GM20431 (cell line): Measurements from ENCODE around the gene DSG1.
"Not testable (repeated sequence)": the region's sequence is repeated elsewhere in the genome, so short reads cannot be mapped to it uniquely, and the experiment has no call there.

Experiments used
- in situ Hi-C: fragments of 300-500 bp; cut with MseI, MboI; formaldehyde crosslinking; loops from one replicate; pipeline ENCODE4 v1.15.0; 2020; ENCODE audit warnings: low sequenced_read_pairs; ENCODE audit not compliant: unreplicated experiment

The DSG1 gene

DNA sequence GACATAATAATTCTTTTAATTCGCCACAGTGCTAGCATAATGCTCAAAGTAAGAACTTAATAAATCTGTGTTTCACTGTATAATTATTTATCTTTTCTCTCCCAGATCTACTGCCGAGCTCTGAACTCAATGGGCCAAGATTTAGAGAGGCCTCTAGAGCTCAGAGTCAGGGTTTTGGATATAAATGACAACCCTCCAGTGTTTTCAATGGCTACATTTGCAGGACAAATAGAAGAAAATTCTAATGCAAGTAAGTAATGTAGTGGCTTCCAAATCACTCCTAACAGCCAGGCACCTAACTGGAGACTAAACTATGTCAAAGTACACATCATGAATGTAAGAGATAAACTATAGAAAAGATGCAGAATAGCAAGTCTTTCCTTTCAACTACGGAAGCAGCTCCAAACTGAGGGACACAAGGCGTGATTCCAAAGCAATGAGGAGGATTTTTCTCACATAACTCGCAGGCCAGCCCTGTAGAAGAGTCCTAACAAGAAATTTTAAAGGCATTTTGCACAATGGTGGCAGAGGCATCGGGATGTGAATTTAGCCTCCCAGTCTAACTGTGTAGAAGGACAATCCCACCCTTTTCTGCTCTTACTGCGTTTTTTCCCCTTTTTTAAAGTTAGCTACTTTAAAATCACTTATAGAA lies 12.0 kb downstream of the DSG1 start:
- in situ Hi-C loops, result no loop called here

DNA sequence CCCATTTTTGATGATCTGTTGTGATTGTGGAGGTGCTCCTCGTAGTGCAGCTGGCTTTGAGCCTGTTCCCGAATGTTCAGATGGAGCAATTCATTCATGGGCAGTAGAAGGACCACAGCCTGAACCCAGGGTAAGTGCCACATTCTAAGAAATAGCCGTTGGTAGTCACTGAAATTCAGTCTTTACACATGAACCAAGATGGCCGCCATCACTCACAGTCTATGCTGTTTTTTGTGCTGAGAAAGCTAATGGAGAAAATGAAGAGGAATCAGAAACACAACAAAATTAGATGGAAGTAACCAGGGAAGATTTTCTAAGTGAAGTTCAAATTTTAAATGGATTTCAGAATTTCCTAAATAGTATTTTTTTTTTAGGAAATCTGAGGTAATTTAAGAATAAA lies 25.5 kb downstream of the DSG1 start:
- in situ Hi-C loops, result no loop called here

DNA sequence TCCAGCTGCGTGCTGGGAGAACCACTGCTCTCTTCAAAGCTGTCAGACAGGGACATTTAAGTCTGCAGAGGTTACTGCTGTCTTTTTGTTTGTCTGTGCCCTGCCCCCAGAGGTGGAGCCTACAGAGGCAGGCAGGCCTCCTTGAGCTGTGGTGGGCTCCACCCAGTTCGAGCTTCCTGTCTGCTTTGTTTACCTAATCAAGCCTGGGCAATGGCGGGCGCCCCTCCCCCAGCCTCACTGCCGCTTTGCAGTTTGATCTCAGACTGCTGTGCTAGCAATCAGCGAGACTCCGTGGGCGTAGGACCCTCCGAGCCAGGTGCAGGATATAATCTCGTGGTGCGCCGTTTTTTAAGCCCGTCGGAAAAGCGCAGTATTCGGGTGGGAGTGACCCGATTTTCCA lies 35.4 kb downstream of the DSG1 start:
- in situ Hi-C loops, result not testable (repeated sequence)

DNA sequence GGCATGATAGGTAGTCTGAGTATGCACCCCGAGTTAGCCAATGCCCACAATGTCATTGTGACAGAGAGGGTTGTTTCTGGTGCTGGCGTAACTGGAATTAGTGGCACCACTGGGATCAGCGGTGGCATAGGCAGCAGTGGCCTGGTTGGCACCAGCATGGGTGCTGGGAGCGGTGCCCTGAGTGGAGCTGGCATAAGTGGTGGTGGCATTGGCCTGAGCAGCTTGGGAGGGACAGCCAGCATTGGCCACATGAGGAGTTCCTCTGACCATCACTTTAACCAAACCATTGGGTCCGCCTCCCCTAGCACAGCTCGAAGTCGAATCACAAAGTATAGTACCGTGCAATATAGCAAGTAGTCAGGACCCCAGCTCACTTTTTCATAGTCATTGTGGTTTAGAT lies 37.0 kb downstream of the DSG1 start:
- in situ Hi-C loops, result no loop called here

DNA sequence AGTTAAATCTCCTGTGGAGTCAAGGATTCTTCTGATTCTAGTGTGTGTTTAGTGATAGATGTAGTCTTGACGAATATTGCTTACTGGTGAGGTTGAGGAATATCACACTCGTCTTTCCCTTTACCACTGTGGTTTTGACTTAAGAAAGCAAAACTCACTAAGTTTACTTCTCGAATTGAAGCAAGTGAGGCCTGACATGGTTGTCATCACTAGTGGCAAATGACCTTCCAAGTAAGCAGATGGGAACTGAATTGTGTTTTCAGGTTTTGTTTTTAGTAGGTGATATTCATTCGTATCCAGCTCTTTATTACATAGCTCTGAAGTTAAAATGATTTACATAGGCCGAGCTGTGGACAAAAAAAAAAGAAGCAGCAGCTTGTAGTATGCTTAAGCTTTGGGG lies 38.1 kb downstream of the DSG1 start:
- in situ Hi-C loops, result no loop called here

DNA sequence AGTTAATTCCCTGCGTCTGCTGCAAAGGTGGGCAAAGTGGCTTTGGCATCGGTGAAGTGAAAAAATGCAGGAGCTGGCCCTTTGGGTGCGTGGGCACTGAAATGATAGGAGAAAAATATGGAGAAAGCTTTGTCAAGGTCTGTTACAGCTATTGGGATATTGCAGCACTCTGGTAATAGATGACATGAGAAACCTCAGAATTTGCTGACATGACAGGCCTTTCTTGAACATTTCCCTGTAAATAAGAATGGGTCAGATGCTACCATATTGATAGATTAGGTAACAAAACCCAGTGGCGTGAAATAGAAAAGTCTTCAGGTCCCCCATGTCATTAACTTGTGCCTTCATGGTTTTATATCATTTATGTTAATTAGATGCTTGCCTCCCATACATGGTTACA lies 46.2 kb downstream of the DSG1 start:
- in situ Hi-C loops, result no loop called here

DNA sequence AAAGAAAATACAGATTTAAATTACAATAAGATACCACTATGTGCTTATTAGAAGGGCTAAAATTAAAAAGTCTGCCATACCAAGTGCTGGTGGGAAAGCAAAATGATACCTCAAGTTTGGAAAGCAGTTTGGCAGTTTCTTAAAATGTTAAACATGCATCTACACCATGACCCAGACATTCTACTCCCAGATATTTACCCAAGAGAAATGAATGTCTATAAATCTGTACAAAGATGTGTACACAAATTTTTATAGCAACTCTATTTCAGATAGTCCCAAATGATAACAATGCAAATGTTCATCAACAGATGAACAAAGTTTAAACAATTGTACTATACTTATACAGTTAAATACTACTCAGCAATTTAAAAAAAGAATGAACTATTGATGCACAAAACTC lies 51.5 kb downstream of the DSG1 start:
- in situ Hi-C loops, result no loop called here

DNA sequence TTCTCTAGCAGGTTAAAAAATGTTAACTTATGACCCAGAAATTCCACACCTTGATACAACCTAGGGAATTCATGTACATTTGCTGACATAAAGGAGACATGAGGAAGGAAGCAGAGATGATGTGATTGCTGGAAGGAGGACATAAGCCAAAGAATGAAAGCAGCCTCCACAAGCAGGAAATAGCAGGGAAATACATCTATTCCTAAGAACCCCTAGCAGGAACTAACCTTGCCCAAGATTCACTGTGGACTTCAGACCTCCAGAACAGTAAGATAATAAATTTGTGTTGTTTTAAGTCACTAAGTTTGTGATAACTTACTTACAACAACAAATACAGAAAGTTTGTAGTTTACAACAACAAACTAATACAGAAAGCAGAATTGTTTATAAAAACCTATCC lies 54.0 kb downstream of the DSG1 start:
- in situ Hi-C loops, result no loop called here

DNA sequence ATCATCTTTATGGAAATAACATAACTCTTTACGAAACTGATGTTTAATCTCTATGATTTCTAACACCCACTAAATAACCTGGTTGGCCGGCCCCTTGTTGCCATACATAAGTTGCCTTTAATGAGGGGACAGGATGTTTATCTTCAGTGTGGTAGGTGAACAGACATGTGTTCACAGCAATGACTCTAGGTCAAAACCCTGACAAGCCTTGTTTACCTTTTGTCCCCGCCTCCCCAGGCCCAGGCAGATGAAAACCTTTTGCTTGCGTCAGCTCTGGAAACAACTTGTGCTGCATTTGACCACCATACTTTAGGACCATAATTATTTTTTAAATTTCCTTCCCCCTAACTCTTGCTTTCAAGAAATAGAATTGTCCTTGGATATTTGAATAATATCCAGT lies 55.7 kb downstream of the DSG1 start:
- in situ Hi-C loops, result no loop called here

DNA sequence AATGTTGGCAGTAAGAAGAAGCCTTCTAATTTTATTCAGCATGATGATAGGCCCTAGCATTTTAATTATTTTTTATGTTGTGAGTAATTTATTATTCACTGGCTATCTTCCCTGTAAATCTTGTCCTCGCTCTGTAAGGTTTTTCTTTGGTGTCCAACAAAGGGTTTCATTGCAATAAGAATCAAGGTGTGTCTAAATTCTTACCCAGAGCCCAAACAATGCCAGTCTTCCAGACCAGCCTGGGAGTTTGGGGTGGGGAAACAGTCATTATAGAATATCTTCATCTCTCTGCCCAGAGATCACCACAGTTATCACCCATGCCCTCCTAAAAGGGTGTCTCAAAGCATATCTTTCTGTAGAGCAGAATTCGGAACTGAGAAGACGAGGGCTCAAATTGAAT lies 58.5 kb downstream of the DSG1 start, which contains the start of gene DSG4:
TSS of gene DSG4 (plus strand) at position 301 of the 400 bp plus-strand sequence. CDS start 135 bp downstream, outside the sequence.
- in situ Hi-C loops, result no loop called here

DNA sequence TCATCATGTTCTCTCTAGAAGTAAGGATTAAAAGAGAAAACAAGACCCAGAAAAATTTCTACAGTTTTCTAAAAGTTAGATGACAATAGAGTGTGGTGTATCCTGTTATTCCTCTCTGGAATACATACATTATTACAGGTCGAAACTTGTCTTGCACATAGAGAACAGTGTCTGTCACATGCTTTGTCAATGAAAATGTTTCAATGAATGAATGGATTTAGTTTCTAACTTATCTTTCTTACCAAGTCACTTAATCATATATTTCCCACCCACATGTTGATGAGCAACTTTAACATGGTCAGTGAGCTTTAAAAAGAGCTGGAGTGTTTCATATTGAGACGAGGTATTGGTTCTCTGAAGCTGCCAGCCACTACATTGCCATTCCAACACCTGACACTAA lies 63.0 kb downstream of the DSG1 start:
- in situ Hi-C loops, result no loop called here

DNA sequence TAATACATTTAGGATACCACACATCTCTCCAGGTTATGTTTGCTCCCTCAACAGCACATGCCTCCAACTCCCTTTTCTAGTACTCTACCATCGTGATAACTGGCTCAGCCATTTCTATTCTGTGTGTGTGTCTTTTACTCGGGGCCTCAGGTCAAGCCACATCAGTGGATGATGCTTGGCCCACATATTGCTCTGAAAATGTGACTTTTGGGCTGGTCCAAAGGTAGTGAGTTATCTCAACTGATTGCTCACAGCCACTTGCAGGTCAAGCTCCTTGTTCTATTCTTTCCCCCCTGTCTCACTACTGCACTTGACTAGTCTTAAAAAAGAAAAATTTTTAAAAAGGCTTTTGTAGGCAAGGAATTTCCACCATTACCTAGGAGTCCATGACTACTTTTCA lies 64.1 kb downstream of the DSG1 start:
- in situ Hi-C loops, result no loop called here

DNA sequence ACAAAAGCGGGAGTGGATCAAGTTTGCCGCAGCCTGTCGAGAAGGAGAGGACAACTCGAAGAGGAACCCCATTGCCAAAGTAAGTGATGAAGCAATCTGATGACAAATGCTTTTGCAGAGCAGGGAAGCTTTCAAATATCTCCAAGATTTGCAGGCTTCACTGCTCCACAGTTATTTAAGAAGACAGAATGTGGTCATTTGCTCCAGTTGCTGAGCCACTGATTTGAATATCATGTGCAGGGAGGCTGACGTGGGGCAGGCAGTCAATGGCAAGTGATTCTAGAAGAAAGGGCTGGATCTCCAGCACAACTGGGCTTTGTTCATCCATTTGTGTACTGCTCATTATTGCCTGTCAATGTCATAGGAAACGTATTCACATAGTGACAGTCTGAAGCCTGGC lies 68.8 kb downstream of the DSG1 start:
- in situ Hi-C loops, result no loop called here

DNA sequence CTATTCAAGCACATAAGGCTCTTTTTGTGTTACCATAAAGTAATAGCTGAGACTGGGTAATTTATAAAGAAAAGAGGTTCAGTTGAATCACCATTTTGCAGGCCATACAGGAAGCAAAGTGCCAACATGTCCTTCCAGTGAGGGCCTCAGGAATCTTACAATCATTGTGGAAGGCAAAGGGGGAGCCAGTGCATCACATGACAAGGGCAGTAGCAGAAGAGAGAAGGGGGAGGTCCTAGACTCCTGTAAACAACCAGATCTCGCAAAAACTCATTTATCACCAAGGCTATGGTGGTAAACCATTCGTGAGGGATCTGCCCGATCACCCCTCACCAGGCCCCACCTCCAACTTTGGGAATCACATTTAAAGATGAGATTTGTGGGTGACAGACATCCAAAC lies 75.3 kb downstream of the DSG1 start:
- in situ Hi-C loops, result no loop called here

DNA sequence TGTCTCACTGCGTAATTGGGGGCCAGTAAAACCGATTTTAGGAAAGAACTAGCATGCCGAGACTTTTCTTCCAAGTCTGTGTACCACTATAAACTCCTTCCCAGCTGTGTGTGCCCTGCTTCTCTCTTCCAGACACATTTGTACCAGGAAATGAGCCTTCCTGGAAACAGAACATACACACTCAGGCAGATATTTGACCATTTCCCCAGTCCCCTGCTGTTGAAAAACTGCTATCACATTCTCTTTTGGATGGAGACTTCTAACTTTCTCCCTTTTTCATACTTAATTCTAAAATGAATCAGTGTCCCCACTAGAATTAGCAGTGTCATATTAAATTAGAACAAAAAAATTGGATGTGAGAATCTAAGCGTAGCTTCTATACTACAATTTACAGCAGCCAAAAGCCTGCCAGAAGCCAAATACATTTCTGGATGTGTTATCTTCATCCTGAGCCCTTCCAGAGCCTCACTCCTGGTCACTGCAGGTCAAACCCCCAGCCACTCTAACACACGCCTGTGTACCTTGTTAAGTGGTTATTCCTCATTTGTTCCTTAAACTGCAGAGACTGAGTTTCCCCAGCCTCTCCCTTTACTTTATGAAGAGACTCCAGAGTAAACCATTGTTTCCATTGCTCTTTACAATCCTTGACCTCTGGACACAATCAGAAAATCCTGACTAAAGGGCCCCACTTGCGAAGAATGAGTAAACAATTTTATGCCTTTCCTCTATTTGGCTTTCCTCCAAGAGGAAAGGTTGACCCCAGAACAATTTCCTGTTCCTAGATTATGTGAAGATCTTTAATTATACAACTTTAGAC lies 79.0 kb downstream of the DSG1 start:
- in situ Hi-C loops, result no loop called here

DNA sequence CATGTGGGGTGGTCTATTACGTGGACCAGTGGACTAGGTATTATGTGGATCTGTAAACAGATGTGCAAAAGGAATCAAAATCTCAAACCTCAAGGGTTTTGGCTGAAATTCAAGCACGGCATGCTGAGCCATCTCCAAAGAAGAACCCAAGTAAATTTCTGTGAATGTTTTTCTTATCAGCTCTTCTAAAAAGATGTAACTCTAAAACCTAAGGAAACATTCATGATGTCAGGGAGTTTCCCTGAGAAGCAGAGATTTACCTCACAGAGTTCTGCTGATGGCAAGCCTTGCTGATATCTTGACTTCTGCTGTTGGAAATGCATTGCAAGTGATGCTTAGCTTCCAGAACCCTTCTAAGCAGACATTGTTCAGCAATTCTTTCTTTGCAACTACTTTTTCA lies 80.2 kb downstream of the DSG1 start:
- in situ Hi-C loops, result no loop called here

DNA sequence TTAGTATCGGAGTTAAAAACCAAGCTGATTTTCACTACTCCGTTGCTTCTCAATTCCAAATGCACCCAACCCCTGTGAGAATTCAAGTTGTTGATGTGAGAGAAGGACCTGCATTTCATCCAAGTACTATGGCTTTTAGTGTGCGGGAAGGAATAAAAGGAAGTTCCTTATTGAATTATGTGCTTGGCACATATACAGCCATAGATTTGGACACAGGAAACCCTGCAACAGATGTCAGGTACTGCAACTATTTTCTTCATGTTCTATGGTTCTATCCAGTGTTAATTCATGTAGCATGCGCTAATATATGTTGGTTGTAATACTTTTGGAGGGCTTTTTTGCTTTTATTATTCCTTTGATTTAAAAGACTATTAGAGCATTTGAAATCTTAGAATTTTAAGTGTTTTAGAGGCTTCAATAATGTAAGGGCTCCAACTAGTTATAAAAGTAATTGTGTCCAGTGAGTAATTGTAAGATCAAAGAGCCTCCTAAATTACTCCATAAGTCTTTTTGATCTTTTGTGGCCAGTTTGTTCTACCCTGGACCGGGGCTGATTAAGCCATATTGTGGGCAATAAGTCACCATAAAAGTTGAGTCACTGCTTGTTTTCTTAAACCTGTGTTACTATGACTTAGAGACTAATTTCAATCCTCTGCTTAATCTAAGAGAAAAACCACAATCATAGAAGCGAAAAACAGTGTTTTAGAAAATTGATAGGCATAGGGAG lies 81.5 kb downstream of the DSG1 start:
- in situ Hi-C loops, result no loop called here

DNA sequence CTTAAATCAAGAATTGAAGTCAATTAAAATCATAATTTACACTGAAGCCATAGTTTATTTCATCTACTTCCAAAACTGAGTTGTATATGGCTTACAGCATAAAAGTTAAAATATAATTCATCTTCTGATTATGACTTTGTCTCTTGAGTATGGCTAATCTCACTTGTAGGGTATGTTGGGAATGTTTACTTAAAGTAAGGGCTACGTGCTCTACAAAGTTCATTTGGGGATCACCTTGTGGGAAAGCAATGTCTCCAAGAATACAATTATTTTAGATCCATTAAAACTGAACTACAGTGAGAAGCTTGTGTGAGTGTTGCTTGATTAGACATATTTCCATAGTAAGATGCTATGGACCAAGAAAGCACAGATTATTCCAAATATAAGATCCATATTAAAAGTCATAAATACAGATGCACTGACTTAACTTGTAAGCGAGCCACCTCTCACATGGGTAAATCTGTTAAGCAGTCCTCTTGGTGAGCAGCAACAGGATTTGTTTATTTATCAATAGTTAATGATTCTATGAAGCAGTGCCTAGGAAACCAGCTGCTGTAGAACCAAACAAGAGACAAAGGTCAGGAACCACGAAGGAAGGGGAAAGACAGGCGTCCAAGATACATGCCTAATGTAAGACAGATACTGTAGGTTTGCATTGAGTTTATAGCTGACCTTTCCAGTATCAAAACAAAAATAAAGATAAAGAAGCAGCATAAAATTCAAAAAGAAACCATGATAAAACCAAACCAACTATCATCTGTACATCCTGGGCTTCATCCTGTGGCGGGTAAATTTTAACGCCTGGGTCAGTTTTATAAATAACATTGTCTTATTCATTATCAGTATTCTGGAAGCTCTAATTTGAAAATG lies 83.4 kb downstream of the DSG1 start:
- in situ Hi-C loops, result no loop called here

DNA sequence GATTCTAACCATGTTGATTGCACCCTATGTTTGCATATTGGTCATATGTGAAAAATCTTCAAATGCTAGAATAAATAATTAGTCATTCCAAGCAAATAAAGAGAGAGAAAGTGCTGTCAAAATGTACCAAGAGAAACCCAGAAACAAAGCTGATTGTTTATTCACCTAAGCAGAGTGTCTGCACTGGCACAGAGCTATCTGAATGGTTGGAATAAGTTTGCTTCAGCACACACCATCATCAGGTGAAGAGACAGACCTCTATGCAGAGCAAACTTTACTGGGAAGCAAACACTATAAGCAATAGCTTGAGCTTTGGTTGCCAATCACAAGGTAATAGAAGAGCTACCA lies 84.0 kb downstream of the DSG1 start:
- in situ Hi-C loops, result no loop called here

DNA sequence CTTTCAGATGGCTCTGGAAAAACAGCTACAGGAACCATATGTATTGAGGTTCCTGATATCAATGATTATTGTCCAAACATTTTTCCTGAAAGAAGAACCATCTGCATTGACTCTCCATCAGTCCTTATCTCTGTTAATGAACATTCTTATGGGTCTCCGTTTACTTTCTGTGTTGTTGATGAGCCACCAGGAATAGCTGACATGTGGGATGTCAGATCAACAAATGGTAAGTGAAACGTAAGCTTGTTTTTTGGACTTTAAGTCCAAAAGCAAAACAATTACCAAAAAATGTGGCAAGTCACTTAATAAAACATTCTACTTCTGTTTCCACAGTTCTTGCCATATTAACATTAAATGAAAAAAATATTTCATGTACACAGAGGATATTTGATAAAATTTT lies 85.4 kb downstream of the DSG1 start:
- in situ Hi-C loops, result no loop called here
